ENCODE results near the gene TESMIN. TPM values are rescaled to one million over a fixed set of nuclear protein-coding genes. Genes with fewer than 3 reads are reported as not detected.

Gene TESMIN
- total RNA-seq, 1 experiment from 2014 or later: 9.7 TPM

DNA sequence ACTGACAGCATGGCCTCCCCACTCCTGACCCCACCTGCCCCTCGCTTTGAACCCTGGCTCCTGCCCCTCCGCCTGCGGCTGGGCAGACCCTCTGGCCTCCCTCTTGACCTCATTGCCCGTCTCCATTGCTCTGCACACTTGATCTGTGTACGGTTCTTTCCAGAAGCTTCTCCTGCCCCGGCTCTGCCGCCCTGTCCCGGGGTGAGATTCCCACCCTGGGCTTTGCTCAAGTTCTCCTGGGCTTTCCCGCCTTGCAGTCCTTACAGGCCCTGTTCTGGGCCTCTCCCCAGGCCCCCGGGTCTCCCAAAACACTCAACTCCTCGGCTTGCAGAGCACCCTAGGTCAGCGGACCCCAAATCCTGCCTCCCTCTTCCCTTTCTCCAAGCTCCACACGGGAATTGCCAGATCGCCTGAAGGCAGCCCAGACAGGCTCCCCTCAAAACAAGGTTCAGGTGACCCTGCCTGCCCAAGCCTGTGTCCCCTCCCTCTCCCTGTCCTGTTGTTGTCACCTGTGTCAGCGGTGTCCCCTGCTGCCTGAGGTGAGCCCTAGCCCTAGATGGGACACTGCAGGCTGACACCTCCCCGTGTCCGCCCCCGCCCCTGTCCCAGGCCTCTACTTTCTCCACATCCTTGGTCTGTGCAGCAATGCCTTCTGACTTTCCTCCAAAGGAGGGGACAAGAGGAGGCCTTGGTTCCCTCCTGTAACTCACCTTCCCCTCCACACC, 65.5 kb downstream of the TESMIN start:
- Mint-ChIP-seq H3K27me3 (ENCODE audit: insufficient read depth, unreplicated experiment) (peaks cover 66% of the 10 kb centered on the region), H3K27ac (ENCODE audit: low read depth, unreplicated experiment) (no peak overlapping the region), H3K9me3 (ENCODE audit: unreplicated experiment) (no peaks in the 10 kb centered on the region), H3K36me3 (ENCODE audit: insufficient read depth, unreplicated experiment) (no peaks in the 10 kb centered on the region), H3K4me3 (ENCODE audit: unreplicated experiment) (no peak overlapping the region), H3K4me1 (ENCODE audit: insufficient read depth, unreplicated experiment) (no peaks in the 10 kb centered on the region)
- DNase-seq (ENCODE audit: unreplicated experiment): no peak
- no TSS peak for BruUV-seq (replicated peaks)
- ChIA-PET POLR2A (no interaction called here), CTCF (no interaction called here)
- intact Hi-C loops (cut with micrococcal nuclease): no loop called here
- TF ChIP-seq, protein P1, sequence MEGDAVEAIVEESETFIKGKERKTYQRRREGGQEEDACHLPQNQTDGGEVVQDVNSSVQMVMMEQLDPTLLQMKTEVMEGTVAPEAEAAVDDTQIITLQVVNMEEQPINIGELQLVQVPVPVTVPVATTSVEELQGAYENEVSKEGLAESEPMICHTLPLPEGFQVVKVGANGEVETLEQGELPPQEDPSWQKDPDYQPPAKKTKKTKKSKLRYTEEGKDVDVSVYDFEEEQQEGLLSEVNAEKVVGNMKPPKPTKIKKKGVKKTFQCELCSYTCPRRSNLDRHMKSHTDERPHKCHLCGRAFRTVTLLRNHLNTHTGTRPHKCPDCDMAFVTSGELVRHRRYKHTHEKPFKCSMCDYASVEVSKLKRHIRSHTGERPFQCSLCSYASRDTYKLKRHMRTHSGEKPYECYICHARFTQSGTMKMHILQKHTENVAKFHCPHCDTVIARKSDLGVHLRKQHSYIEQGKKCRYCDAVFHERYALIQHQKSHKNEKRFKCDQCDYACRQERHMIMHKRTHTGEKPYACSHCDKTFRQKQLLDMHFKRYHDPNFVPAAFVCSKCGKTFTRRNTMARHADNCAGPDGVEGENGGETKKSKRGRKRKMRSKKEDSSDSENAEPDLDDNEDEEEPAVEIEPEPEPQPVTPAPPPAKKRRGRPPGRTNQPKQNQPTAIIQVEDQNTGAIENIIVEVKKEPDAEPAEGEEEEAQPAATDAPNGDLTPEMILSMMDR (IDR thresholded peaks at IDR 0.05; ENCODE audit: unreplicated experiment): no peak

DNA sequence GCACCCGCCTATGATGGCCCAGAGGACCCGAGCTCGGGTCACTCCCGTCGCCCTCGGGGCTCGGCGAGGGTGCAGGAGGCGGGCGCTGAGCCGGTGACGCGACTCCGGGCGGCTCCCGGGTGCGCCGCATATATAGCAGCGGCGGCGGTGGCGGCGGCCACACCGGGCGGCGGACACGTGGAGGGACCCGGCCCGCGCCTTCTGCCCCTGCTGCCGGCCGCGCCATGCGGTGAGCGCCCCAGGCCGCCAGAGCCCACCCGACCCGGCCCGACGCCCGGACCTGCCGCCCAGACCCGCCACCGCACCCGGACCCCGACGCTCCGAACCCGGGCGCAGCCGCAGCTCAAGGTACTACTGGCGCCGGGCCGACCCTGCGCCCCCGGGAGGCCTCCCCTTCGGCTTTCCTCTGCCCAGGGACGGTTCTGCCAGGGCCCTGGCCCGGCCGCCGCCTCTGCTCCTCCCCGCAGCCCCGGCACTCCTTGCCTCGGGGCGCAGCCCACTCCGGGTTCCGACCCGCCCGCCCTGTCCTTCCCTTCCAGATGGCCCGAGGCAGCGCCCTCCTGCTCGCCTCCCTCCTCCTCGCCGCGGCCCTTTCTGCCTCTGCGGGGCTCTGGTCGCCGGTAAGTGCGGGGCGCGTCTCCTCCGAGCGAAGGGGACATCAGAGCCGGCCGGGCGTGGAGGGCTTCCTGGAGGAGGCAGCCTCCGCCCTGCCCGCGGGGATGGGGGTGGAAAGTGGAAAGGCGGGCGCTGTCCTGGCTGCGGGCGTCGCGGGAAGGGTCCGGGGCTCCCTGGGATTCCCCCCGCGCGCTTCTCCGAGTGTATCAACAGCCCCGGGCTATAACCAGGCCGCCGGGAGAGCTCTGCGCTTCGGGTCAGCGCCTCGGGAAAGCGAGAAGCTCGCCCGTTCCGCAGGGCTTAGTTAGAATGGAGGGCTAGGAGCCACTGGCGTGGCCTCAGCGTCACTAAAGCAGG, 66.6 kb downstream of the TESMIN start, which contains the start of gene GAL:
Gene GAL (plus strand): TSS at position 160 of the 972 bp plus-strand sequence. CDS start 380 bp downstream, at position 540.
- ChIA-PET CTCF (interaction anchor here (0.7 kb wide), 1 partner anchor 115 kb away, joined by 3 read pairs; no protein-coding TSS in a partner anchor), POLR2A (no interaction called here)
- no peak within 1 kb of the TSS for H3K4me3 Mint-ChIP-seq (ENCODE audit: unreplicated experiment)
- no peaks in the 10 kb centered on the region for H3K36me3 Mint-ChIP-seq (ENCODE audit: insufficient read depth, unreplicated experiment)
- intact Hi-C loops (cut with micrococcal nuclease): no loop called here
- no TSS peak for BruUV-seq (replicated peaks)
- H3K27me3 Mint-ChIP-seq (ENCODE audit: insufficient read depth, unreplicated experiment): peaks cover 56% of the 10 kb centered on the region
- H3K27ac Mint-ChIP-seq (ENCODE audit: low read depth, unreplicated experiment): no peak within 1 kb of the TSS
- DNase-seq (ENCODE audit: unreplicated experiment): no peak
- H3K4me1 Mint-ChIP-seq (ENCODE audit: insufficient read depth, unreplicated experiment): no peaks in the 10 kb centered on the region
- TF ChIP-seq, protein P1 (IDR thresholded peaks at IDR 0.05; ENCODE audit: unreplicated experiment): no peak
- H3K9me3 Mint-ChIP-seq (ENCODE audit: unreplicated experiment): no peaks in the 10 kb centered on the region

DNA sequence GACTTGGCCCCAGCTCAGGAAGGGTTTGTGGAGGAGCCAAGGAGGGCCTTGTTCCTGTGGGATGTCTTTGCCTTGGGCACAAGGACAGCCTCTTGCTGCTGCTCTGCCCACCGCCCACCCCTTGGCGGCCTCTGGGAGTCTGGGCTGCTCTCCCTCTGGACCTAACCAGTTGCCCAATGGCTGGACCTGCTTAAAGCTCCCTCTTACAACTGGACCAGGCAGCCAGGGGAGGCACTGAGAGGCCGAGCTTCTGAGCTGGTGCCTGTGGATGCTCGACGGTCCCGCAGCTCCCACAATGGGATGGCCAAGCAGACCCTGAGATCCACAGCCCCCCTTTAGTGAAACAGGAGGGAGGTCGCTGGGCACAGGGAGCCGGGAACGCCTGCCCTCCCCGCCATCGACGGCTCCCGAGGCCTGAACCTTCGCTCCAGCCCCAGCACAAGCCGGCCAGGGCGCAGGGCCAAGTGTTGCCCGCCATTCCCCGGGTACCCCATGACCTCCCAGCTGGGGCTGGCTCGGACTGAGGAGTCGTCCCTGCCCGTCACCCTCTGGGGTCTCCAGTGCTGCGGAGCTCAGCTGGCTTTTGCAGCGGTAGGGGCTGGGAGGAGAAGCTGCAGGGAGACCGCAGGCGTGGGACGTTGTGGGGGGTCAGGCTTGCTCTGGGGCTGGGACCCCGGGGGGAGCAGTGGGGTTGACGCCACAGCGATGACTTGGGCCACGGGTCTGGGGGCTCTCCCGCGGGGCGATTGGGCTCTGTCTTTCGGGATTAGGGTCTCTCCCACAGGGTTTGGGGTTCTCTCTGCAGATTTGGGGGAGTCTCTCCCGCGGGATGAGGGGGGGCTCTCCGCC, 67.6 kb downstream of the TESMIN start:
- DNase-seq (ENCODE audit: unreplicated experiment): no peak
- H3K4me3 Mint-ChIP-seq (ENCODE audit: unreplicated experiment): no peak overlapping the region
- ChIA-PET CTCF (interaction anchor here (0.7 kb wide), 1 partner anchor 116 kb away, joined by 3 read pairs; no protein-coding TSS in a partner anchor), POLR2A (no interaction called here)
- H3K27ac Mint-ChIP-seq (ENCODE audit: low read depth, unreplicated experiment): no peak overlapping the region
- H3K27me3 Mint-ChIP-seq (ENCODE audit: insufficient read depth, unreplicated experiment): peaks cover 47% of the 10 kb centered on the region
- H3K9me3 Mint-ChIP-seq (ENCODE audit: unreplicated experiment): no peaks in the 10 kb centered on the region
- BruUV-seq (replicated peaks): no TSS peak
- intact Hi-C loops (cut with micrococcal nuclease): no loop called here
- H3K36me3 Mint-ChIP-seq (ENCODE audit: insufficient read depth, unreplicated experiment): no peaks in the 10 kb centered on the region
- TF ChIP-seq, protein P1 (IDR thresholded peaks at IDR 0.05; ENCODE audit: unreplicated experiment): no peak
- no peaks in the 10 kb centered on the region for H3K4me1 Mint-ChIP-seq (ENCODE audit: insufficient read depth, unreplicated experiment)
